GM12864 (cell line): ENCODE measurements around the gene C3orf18.

Experiments used
- DNase-seq: peaks from one replicate; pipeline ENCODE4 v3.0.0-alpha.2; 2011; ENCODE audit warnings: low read depth
- H3K4me3 ChIP-seq: 2 replicates; pipeline ENCODE4 v1.5.1; 2011; ENCODE audit warnings: mild to moderate bottlenecking, low read depth, low read length, control low read depth
- TF ChIP-seq, protein P1 (sequence below): IDR thresholded peaks from 2 replicates; pipeline ENCODE4 v1.5.1; 2011; ENCODE audit warnings: low read depth, mild to moderate bottlenecking, moderate library complexity, low read length, control low read depth, inconsistent platforms; ENCODE audit errors: missing control alignments

Gene C3orf18

DNA sequence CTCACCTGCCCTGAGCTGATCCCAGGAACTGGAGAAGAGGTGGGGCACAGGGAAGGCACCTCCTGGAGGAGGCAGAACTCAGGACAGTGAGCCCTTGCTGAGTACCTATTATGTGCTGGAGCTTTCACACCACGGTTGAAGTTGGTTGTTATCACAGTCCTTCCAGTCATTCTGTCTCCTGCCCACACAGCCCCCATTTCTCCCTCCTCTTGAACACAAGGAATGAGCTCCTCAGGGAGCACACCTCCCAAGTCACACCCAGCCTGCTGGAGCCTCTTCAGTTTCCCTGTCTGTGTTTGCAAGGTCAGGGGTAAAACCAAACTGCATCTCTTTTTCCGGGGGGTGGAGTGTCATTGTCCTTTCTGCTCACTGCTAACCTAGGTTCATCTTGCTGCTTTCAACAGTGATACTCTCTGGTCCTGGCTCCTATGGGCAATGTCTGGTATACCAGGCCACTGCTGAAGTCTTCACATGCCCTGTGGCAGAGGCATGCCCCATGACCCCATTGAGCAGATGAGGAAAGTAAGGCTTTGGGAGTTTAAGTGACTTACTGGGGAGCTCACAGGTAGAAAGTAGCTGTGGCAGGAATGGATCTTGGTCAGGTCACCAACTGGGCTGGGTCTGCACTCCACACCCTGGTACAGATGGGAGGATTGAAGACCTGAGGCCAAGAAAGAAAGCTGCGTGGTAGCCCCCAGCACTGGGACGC lies 30.0 kb downstream of the C3orf18 start:
- H3K4me3 ChIP-seq, result no peak overlapping the region
- DNase-seq, result no peak
- TF ChIP-seq, protein P1, sequence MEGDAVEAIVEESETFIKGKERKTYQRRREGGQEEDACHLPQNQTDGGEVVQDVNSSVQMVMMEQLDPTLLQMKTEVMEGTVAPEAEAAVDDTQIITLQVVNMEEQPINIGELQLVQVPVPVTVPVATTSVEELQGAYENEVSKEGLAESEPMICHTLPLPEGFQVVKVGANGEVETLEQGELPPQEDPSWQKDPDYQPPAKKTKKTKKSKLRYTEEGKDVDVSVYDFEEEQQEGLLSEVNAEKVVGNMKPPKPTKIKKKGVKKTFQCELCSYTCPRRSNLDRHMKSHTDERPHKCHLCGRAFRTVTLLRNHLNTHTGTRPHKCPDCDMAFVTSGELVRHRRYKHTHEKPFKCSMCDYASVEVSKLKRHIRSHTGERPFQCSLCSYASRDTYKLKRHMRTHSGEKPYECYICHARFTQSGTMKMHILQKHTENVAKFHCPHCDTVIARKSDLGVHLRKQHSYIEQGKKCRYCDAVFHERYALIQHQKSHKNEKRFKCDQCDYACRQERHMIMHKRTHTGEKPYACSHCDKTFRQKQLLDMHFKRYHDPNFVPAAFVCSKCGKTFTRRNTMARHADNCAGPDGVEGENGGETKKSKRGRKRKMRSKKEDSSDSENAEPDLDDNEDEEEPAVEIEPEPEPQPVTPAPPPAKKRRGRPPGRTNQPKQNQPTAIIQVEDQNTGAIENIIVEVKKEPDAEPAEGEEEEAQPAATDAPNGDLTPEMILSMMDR, result no peak

DNA sequence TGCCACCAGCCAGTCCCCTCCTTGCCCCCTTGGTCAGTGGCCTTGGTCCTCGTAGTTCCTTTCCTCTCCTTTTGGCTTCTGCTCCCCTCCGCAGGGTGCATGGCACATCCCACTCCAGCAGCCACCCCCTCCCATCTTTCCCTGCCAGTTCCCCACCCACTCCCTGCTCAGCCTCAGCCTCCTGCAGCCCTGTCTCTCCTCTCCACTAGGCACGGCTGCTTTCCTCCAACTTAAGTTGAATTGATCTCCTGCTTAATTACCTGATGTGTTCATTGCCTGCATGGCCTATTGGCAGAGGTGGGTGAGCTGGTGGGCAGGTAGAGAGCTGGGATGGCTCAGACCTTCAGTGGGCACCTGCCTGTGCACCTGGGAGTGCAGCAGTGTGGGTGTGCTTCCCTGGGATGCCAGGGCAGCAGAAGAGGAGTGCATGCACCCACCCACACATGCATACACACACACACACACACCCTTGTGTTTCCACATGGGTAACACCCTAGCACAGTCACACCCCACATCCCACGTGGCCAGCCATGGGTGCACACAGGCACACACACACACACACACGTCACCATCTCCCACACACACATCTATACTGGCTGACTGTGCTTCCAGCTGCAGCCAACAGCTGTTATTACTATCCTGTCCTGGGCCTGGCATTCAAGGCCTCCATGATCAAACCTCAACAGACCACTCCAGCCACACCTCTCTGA lies 30.9 kb downstream of the C3orf18 start:
- TF ChIP-seq, protein P1, result no peak
- no peak overlapping the region for H3K4me3 ChIP-seq
- no peak for DNase-seq

DNA sequence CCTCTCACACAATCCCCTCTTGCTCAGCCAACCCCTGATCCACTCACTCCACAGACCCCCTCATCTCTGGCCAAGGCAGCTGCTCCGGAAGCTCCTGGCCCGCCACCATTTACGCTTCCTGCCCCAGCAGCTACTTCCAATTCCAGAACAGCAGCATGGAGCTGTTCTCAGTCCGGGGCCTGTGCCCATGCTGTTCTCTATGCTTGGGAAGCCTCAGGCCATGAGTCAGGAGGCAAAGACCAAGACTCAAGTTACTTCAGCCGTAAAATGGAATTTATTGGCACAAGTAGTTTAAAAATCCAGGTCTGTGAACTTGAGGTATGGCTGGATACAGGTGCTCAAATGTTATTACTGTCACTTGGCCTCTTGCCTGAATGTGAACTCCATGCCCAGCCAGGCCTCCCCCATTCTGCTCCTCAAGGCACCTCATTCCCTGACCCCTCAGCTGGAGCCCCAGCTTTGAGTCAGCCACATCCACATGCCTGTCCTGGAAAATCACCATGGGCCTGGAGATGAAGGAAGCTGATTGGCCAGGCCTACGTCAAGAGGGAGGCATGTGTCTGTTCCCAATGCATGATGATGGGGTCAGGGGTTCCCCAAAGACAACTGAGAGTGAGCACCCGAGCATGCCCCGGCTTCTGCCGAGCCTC lies 32.7 kb downstream of the C3orf18 start:
- DNase-seq, result no peak
- TF ChIP-seq, protein P1, result no peak
- no peak overlapping the region for H3K4me3 ChIP-seq

DNA sequence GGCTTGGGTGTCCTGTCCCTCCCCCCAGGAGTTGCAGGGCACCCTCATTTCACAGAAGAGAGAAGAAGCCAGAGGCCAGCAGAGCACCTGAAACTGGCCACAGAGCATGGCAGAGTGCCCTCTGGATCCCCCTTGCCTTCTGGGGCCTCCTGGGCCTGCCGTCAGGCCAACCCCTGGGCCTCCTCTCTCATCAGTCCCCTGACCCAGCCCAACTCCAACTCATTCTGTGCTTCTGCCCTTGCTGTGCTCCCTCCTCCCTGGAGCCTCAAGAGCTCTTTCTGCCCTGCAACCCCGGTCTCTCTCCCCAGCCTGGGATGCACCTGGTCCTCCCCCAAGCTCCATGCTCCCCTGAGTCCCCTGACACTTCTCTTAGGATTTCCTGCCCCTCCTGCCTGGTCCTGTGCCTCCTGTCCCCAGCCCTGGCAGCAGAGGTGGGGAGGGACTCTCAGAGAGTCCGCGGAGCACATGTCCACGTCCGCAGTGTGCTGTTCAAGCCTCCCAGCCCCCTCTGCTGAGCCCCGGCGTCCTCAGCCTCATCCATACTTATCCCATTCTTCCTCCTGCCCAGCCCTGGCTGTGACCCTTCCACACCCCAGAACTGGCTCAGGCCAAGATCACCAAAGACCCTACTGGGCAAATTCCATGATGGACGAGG lies 33.6 kb downstream of the C3orf18 start:
- no peak for DNase-seq
- H3K4me3 ChIP-seq, result no peak overlapping the region
- TF ChIP-seq, protein P1, result no peak

DNA sequence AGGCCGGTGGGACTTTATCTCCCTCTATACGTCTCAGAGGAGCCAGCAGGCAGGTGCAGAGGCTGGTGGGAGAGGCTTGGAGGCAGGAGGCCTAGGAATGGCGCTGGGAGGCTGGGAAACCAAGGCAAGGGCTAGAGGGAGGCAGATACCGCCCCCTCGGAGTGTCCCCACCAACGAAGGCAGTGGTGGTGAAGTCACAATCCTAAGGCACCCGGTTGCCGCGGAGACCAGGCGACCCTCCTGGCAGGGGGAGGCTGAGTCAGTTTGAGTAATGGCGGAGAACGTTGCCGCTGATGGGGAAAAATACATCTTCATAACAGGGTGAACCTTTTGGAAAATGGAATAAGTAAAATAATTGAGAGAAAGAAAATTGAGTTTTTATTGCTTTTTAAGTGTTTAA lies 34.2 kb downstream of the C3orf18 start:
- DNase-seq, result no peak
- TF ChIP-seq, protein P1, result no peak
- no peak overlapping the region for H3K4me3 ChIP-seq

DNA sequence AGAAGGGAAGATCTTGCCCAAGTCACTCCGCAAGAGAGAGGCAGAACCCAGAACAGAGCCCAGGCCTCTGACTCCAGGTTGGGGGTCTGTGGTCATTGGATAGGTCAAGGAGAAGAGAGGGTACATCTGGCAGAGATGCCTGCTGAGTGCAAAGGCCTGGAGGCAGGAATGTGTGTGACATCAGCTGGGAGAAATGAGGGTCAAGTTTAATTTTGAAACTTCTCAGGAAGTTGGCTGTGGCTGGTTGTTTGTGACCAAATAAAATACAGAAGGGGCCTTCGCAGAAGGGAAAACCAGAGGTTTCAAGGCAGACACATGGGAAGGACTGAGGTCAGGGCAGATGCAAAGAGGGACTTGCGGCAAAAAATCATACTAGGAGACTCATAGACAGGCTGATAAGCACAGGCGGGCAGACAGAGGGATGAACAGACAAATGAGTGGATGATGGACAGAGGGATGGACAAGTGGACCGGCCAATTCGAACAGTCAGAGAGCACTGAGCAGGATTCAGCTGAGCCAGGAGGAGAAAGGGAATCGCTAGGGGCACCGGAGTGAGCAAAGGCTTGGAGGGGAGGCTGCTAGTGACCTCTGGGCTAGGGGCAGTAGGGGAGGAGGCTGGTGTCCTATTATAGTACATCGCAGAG lies 35.4 kb downstream of the C3orf18 start:
- DNase-seq, result no peak
- no peak overlapping the region for H3K4me3 ChIP-seq
- TF ChIP-seq, protein P1, result no peak
